ENCODE data around the gene VAV2.

DNA sequence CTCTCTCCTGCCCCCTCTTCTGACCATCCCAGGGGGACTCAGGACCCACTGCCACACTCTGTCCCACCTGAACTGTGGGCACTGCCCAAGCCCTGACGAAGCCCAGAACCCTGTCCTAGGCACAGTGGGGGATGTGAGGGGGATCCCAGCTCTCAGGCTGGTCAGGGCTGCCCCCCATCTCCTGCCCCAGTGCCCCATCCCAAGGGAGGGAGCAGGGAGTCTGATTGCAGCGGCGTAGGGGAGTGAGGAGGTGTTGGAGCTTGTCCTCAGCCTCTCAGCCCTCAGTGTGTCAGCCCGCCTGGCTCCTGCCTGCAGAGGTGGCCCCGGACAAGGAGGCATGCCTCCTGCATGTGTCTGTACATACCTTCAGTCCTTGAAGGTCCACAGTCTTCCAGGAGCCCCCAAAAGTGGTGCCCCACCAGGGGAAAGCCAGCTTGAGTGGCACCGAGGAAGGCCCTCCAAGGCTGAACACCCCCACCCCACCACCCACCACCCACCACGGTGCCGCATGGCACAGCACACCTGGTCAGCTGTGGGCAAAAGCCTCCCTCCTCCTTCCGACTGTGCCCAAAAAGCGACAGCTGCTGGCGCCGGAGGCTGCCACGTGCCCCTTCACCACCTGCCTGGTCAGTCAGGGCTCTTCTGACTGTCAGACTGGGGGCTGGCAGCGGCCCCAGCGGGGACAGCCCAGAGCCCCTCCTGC lies 254.9 kb downstream of the VAV2 start:
- no peak for TF ChIP-seq POLR2AphosphoS5 (IDR thresholded peaks at IDR 0.05; ENCODE audit: low read depth, low read length)
- no peak for TF ChIP-seq CTCF (IDR thresholded peaks at IDR 0.05)
- TF ChIP-seq, protein P1, sequence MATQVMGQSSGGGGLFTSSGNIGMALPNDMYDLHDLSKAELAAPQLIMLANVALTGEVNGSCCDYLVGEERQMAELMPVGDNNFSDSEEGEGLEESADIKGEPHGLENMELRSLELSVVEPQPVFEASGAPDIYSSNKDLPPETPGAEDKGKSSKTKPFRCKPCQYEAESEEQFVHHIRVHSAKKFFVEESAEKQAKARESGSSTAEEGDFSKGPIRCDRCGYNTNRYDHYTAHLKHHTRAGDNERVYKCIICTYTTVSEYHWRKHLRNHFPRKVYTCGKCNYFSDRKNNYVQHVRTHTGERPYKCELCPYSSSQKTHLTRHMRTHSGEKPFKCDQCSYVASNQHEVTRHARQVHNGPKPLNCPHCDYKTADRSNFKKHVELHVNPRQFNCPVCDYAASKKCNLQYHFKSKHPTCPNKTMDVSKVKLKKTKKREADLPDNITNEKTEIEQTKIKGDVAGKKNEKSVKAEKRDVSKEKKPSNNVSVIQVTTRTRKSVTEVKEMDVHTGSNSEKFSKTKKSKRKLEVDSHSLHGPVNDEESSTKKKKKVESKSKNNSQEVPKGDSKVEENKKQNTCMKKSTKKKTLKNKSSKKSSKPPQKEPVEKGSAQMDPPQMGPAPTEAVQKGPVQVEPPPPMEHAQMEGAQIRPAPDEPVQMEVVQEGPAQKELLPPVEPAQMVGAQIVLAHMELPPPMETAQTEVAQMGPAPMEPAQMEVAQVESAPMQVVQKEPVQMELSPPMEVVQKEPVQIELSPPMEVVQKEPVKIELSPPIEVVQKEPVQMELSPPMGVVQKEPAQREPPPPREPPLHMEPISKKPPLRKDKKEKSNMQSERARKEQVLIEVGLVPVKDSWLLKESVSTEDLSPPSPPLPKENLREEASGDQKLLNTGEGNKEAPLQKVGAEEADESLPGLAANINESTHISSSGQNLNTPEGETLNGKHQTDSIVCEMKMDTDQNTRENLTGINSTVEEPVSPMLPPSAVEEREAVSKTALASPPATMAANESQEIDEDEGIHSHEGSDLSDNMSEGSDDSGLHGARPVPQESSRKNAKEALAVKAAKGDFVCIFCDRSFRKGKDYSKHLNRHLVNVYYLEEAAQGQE (IDR thresholded peaks at IDR 0.05; ENCODE audit: insufficient read depth in 1 of 2, low read depth in 2 of 2, low read length in 1 of 2), result no peak
- no peak for TF ChIP-seq TCF7L2 (IDR thresholded peaks at IDR 0.05; ENCODE audit: low read depth, low read length)
- TF ChIP-seq SIN3A (IDR thresholded peaks at IDR 0.05; ENCODE audit: borderline replicate concordance, insufficient read depth, low read depth, low read length), result no peak
